ENCODE results near the gene FAM204A.

Gene FAM204A

GRCh38 chr10:118355234-118355633 is 13.1 kb upstream of the FAM204A start:
- Histone ChIP-seq H3K9me2 (replicated peaks; ENCODE audit: insufficient read depth, low read length) (no peaks in the 10 kb centered on the region), H3K4me1 (ENCODE audit: low read length) (no peaks in the 10 kb centered on the region), H3K4me2 (ENCODE audit: low read depth, low read length) (no peak overlapping the region), H3K27me3 (replicated peaks; ENCODE audit: insufficient read depth, low read length) (no peaks in the 10 kb centered on the region), H3K79me2 (ENCODE audit: low read length) (no peaks in the 10 kb centered on the region), H3F3A (ENCODE audit: insufficient read depth, low read length) (no peaks in the 10 kb centered on the region), H3K9me3 (replicated peaks; ENCODE audit: insufficient read depth, low read length) (no peaks in the 10 kb centered on the region), H3K27ac (ENCODE audit: low read length) (no peak overlapping the region), H3K36me3 (replicated peaks; ENCODE audit: insufficient read depth, low read length) (no peaks in the 10 kb centered on the region), H4K20me1 (ENCODE audit: insufficient read depth, low read length) (no peaks in the 10 kb centered on the region), H2AFZ (ENCODE audit: low read length) (no peak overlapping the region), H3K9ac (ENCODE audit: low read length) (no peak overlapping the region), H3K4me3 (ENCODE audit: low read length) (no peak overlapping the region)
- TF ChIP-seq EZH2 (optimal IDR thresholded peaks at IDR 0.05; ENCODE audit: low read depth, low read length): no peak
- no peak for TF ChIP-seq EZH2phosphoT487 (IDR thresholded peaks at IDR 0.05; ENCODE audit: low read length)
- TF ChIP-seq CTCF (IDR thresholded peaks at IDR 0.05; ENCODE audit: low read length): no peak
- DNase-seq: no peak

- Histone ChIP-seq H3K9ac (ENCODE audit: low read length) (no peak overlapping the region), H3K27ac (ENCODE audit: low read length) (no peak overlapping the region), H2AFZ (ENCODE audit: low read length) (no peak overlapping the region), H3K36me3 (replicated peaks; ENCODE audit: insufficient read depth, low read length) (no peaks in the 10 kb centered on the region), H3K9me2 (replicated peaks; ENCODE audit: insufficient read depth, low read length) (no peaks in the 10 kb centered on the region), H3K4me3 (ENCODE audit: low read length) (no peak overlapping the region), H3K27me3 (replicated peaks; ENCODE audit: insufficient read depth, low read length) (no peaks in the 10 kb centered on the region), H3K4me2 (ENCODE audit: low read depth, low read length) (no peak overlapping the region), H4K20me1 (ENCODE audit: insufficient read depth, low read length) (no peaks in the 10 kb centered on the region), H3K4me1 (ENCODE audit: low read length) (no peaks in the 10 kb centered on the region), H3F3A (ENCODE audit: insufficient read depth, low read length) (no peaks in the 10 kb centered on the region), H3K9me3 (replicated peaks; ENCODE audit: insufficient read depth, low read length) (no peaks in the 10 kb centered on the region), H3K79me2 (ENCODE audit: low read length) (no peaks in the 10 kb centered on the region)
- no peak for TF ChIP-seq EZH2 (optimal IDR thresholded peaks at IDR 0.05; ENCODE audit: low read depth, low read length)
- TF ChIP-seq EZH2phosphoT487 (IDR thresholded peaks at IDR 0.05; ENCODE audit: low read length): no peak
- no peak for TF ChIP-seq CTCF (IDR thresholded peaks at IDR 0.05; ENCODE audit: low read length)
- DNase-seq: no peak
Observed at GRCh38 chr10:118349235-118349634, 7.1 kb upstream of the FAM204A start.

- peaks cover 11% of the 10 kb centered on the region for H3K4me1 ChIP-seq (ENCODE audit: low read length)
- H3K27ac ChIP-seq (ENCODE audit: low read length): no peak overlapping the region
- no peak for DNase-seq
- no peak overlapping the region for H3K4me3 ChIP-seq (ENCODE audit: low read length)
- no peaks in the 10 kb centered on the region for H4K20me1 ChIP-seq (ENCODE audit: insufficient read depth, low read length)
- no peak overlapping the region for H3K9ac ChIP-seq (ENCODE audit: low read length)
- TF ChIP-seq CTCF (IDR thresholded peaks at IDR 0.05; ENCODE audit: low read length) (no peak), EZH2phosphoT487 (IDR thresholded peaks at IDR 0.05; ENCODE audit: low read length) (no peak), EZH2 (optimal IDR thresholded peaks at IDR 0.05; ENCODE audit: low read depth, low read length) (no peak)
- no peak overlapping the region for H3K4me2 ChIP-seq (ENCODE audit: low read depth, low read length)
- H3F3A ChIP-seq (ENCODE audit: insufficient read depth, low read length): no peaks in the 10 kb centered on the region
- H3K9me2 ChIP-seq (replicated peaks; ENCODE audit: insufficient read depth, low read length): no peaks in the 10 kb centered on the region
- H3K36me3 ChIP-seq (replicated peaks; ENCODE audit: insufficient read depth, low read length): no peaks in the 10 kb centered on the region
- no peaks in the 10 kb centered on the region for H3K27me3 ChIP-seq (replicated peaks; ENCODE audit: insufficient read depth, low read length)
- H3K9me3 ChIP-seq (replicated peaks; ENCODE audit: insufficient read depth, low read length): no peaks in the 10 kb centered on the region
- H2AFZ ChIP-seq (ENCODE audit: low read length): no peak overlapping the region
- H3K79me2 ChIP-seq (ENCODE audit: low read length): peaks cover 36% of the 10 kb centered on the region
Observed at GRCh38 chr10:118343549-118343948, 1.4 kb upstream of the FAM204A start.

All from MM.1S (cell line).